Body of pancreas (tissue), 4 donors: ENCODE data around the gene ANO10. TPM values are rescaled to one million over a fixed set of nuclear protein-coding genes. Genes with fewer than 3 reads are reported as not detected.
"Not testable (repeated sequence)": the region's sequence is repeated elsewhere in the genome, so short reads cannot be mapped to it uniquely, and the experiment has no call there.

Experiments used
- ATAC-seq: fragments of 150-250 bp; one replicate; pipeline ENCODE4 v1.9.1; 2016
- DNase-seq, 4 donors: peaks; one replicate each; pipeline ENCODE4 v3.0.0-alpha.2; 2019
- H3K27ac ChIP-seq, 4 donors: fragments of 200-600 bp; sonication (generic); 1 replicate in 3 of 4; 2 replicates in 1 of 4; pipeline versions ENCODE4 v1.5.1 to v1.6.1; 2016 to 2019; ENCODE audit warnings: mild to moderate bottlenecking in 1 of 4, mixed read lengths in 1 of 4, moderate library complexity in 1 of 4
- H3K27me3 ChIP-seq, 2 donors: fragments of 200-600 bp; sonication (generic); one replicate each; pipeline ENCODE4 v1.6.0; 2016; ENCODE audit warnings: mild to moderate bottlenecking in 1 of 2
- H3K36me3 ChIP-seq, 2 donors: fragments of 200-600 bp; sonication (generic); replicated peaks in 1 of 2; 2 replicates each; pipeline ENCODE4 v1.5.1; 2016; ENCODE audit warnings: low read depth in 2 of 2; ENCODE audit not compliant: insufficient read depth in 1 of 2
- H3K4me1 ChIP-seq: fragments of 200-600 bp; sonication (generic); one replicate; pipeline ENCODE4 v1.6.0; 2016
- H3K4me3 ChIP-seq, 2 donors: fragments of 200-600 bp; sonication (generic); 1 replicate in 1 of 2; 2 replicates in 1 of 2; pipeline ENCODE4 v1.5.1; 2016 to 2019
- H3K9me3 ChIP-seq, 3 donors: fragments of 200-600 bp; sonication (generic); 1 replicate in 2 of 3; 2 replicates in 1 of 3; pipeline ENCODE4 v1.5.1; 2016
- CTCF ChIP-seq, 7 experiments: fragments of 450-650 bp in 4 of 7; fragments of 200-600 bp in 3 of 7; sonication (generic) in 3 of 7; IDR thresholded peaks; one replicate each; pipeline ENCODE4 v1.5.1; 2016 to 2019; ENCODE audit warnings: antibody characterized with exemption in 7 of 7
- POLR2A ChIP-seq, 3 donors: fragments of 450-650 bp; IDR thresholded peaks; one replicate each; pipeline ENCODE4 v1.6.1; 2016; ENCODE audit warnings: antibody characterized with exemption in 3 of 3, mild to moderate bottlenecking in 2 of 3
- WGBS, 2 donors: methylation state at CpG; one replicate each; pipeline ENCODE4 v1.1.5; 2017; 5-methylcytosine and 5-hydroxymethylcytosine counted together
- intact Hi-C: fragments of 100-400 bp; cut with DNase I; formaldehyde crosslinking; loops from one replicate; pipeline ENCODE4 v1.15.1; 2023
- total RNA-seq, 2 donors: library from RNA; depleted of rRNA; stranded (reverse); fragments of >200 nt; gene quantifications; one replicate each; pipeline ENCODE4 v1.1.0, GENCODE V29; 2016

Gene ANO10
- total RNA-seq, 2 donors from 2014 or later, result 14.3 to 16.2 TPM

- Histone ChIP-seq H3K27me3 (no peaks in the 10 kb centered on the region), H3K4me1 (no peaks in the 10 kb centered on the region), H3K36me3 (no peaks in the 10 kb centered on the region), H3K9me3 (peaks cover 0 to 5% (median 0%) of the 10 kb centered on the region in 3 donors), H3K27ac (no peak overlapping the region), H3K4me3 (no peak overlapping the region)
- 80 to 100% methylated on average over 1 of the region's 1 CpG for WGBS, 2 donors
- intact Hi-C loops, result no loop called here
- TF ChIP-seq CTCF (IDR thresholded peaks at IDR 0.05), result no peak
- no peak for TF ChIP-seq POLR2A (IDR thresholded peaks at IDR 0.05)
- ATAC-seq (no peak), DNase-seq (no peak)
Measured at GRCh38 chr3:43473737-43474136, 148.1 kb downstream of the ANO10 start.

- TF ChIP-seq CTCF (IDR thresholded peaks at IDR 0.05) (no peak), POLR2A (IDR thresholded peaks at IDR 0.05) (no peak)
- no peak overlapping the region for H3K27ac ChIP-seq
- ATAC-seq, result no peak
- H3K27me3 ChIP-seq, result no peaks in the 10 kb centered on the region
- no peak for DNase-seq
- H3K4me1 ChIP-seq, result no peaks in the 10 kb centered on the region
- WGBS, 2 donors, result 91 to 93% methylated on average over 10 of the region's 10 CpGs
- H3K36me3 ChIP-seq, result no peaks in the 10 kb centered on the region
- H3K9me3 ChIP-seq, result peaks cover 0 to under 1% (median 0%) of the 10 kb centered on the region in 3 donors
- intact Hi-C loops, result no loop called here
- H3K4me3 ChIP-seq, result no peak overlapping the region
Measured at GRCh38 chr3:43473244-43473643, 148.6 kb downstream of the ANO10 start.

GRCh38 chr3:43468133-43468532 is 153.7 kb downstream of the ANO10 start:
- intact Hi-C loops, result no loop called here
- 57 to 70% methylated on average over 1 of the region's 1 CpG for WGBS, 2 donors
- H3K27me3 ChIP-seq, result no peaks in the 10 kb centered on the region

GRCh38 chr3:43465109-43465508 is 156.7 kb downstream of the ANO10 start:
- intact Hi-C loops, result no loop called here

More at GRCh38 chr3:43468133-43468532, 153.7 kb downstream of the ANO10 start:
- TF ChIP-seq POLR2A (IDR thresholded peaks at IDR 0.05), result no peak
- no peak for TF ChIP-seq CTCF (IDR thresholded peaks at IDR 0.05)
- Histone ChIP-seq H3K9me3 (no peaks in the 10 kb centered on the region), H3K4me1 (no peaks in the 10 kb centered on the region), H3K27ac (no peak overlapping the region), H3K4me3 (no peak overlapping the region), H3K36me3 (no peaks in the 10 kb centered on the region)
- DNase-seq (no peak), ATAC-seq (no peak)

GRCh38 chr3:43462566-43462965 is 159.2 kb downstream of the ANO10 start:
- H3K4me3 ChIP-seq, H3K36me3 ChIP-seq, DNase-seq, ATAC-seq, H3K27ac ChIP-seq, H3K27me3 ChIP-seq, H3K9me3 ChIP-seq, H3K4me1 ChIP-seq, intact Hi-C loops: not testable (repeated sequence)
- 97 to 100% methylated on average over 2 to 3 of the region's 3 CpGs for WGBS, 2 donors

More at GRCh38 chr3:43465109-43465508, 156.7 kb downstream of the ANO10 start:
- no peaks in the 10 kb centered on the region for H3K36me3 ChIP-seq
- no peak overlapping the region for H3K4me3 ChIP-seq
- TF ChIP-seq CTCF (IDR thresholded peaks at IDR 0.05), result no peak
- no peak for TF ChIP-seq POLR2A (IDR thresholded peaks at IDR 0.05)
- ATAC-seq, result peak; percentile 18
- no peak overlapping the region for H3K27ac ChIP-seq
- H3K4me1 ChIP-seq, result no peaks in the 10 kb centered on the region
- H3K27me3 ChIP-seq, result no peaks in the 10 kb centered on the region
- no peak for DNase-seq
- H3K9me3 ChIP-seq, result no peaks in the 10 kb centered on the region
